H9 (cell line): ENCODE results near the gene GRIP1. TPM values are rescaled to one million over a fixed set of nuclear protein-coding genes. Genes with fewer than 3 reads are reported as not detected.

Source experiments
- DNase-seq: peaks from one replicate; pipeline ENCODE4 v3.0.0-alpha.2; 2017
- H2AFZ ChIP-seq: one replicate; pipeline ENCODE4 v1.6.1; 2013; ENCODE audit warnings: mild to moderate bottlenecking, low read length, control low read depth, moderate library complexity
- H2AK5ac ChIP-seq: 2 replicates; pipeline ENCODE4 v1.6.1; 2013; ENCODE audit warnings: low read length, control low read depth, mixed read lengths; ENCODE audit not compliant: insufficient read length
- H2BK120ac ChIP-seq: one replicate; pipeline ENCODE4 v1.6.1; 2013; ENCODE audit warnings: low read depth, mild to moderate bottlenecking, low read length, control low read depth, inconsistent platforms; ENCODE audit not compliant: poor library complexity, severe bottlenecking
- H2BK12ac ChIP-seq: 2 replicates; pipeline ENCODE4 v1.6.1; 2013; ENCODE audit warnings: low read length, control low read depth, mixed read lengths, low read depth; ENCODE audit not compliant: insufficient read length
- H2BK15ac ChIP-seq: 2 replicates; pipeline ENCODE4 v1.6.1; 2013; ENCODE audit warnings: low read depth, low read length, control low read depth
- H2BK20ac ChIP-seq: one replicate; pipeline ENCODE4 v1.6.1; 2013; ENCODE audit warnings: low read depth, mild to moderate bottlenecking, low read length, control low read depth, inconsistent platforms; ENCODE audit not compliant: poor library complexity, severe bottlenecking
- H2BK5ac ChIP-seq: 2 replicates; pipeline ENCODE4 v1.6.1; 2013; ENCODE audit warnings: low read length, control low read depth, mixed read lengths; ENCODE audit not compliant: insufficient read length
- H3K14ac ChIP-seq: 2 replicates; pipeline ENCODE4 v1.6.1; 2013; ENCODE audit warnings: low read length, control low read depth; ENCODE audit not compliant: insufficient read depth
- H3K18ac ChIP-seq: 2 replicates; pipeline ENCODE4 v1.6.1; 2013; ENCODE audit warnings: low read depth, mild to moderate bottlenecking, mixed read lengths, low read length, control low read depth; ENCODE audit not compliant: insufficient read length
- H3K23ac ChIP-seq: 2 replicates; pipeline ENCODE4 v1.6.1; 2013; ENCODE audit warnings: low read length, control low read depth, mixed read lengths, low read depth; ENCODE audit not compliant: insufficient read length
- H3K23me2 ChIP-seq: 2 replicates; pipeline ENCODE4 v1.6.1; 2013; ENCODE audit warnings: low read depth, mild to moderate bottlenecking, mixed read lengths, low read length, control low read depth; ENCODE audit not compliant: insufficient read length, poor library complexity, severe bottlenecking
- H3K27ac ChIP-seq: 2 replicates; pipeline ENCODE4 v1.5.1; 2013; ENCODE audit warnings: low read length, control low read depth, mixed read lengths, low read depth; ENCODE audit not compliant: insufficient read length
- H3K27me3 ChIP-seq: 2 replicates; pipeline ENCODE4 v1.6.1; 2013; ENCODE audit warnings: low read length, control low read depth, inconsistent platforms; ENCODE audit not compliant: insufficient read depth
- H3K4ac ChIP-seq: 2 replicates; pipeline ENCODE4 v1.6.1; 2013; ENCODE audit warnings: low read depth, mild to moderate bottlenecking, control low read depth, inconsistent platforms, low read length, moderate library complexity
- H3K4me1 ChIP-seq: 2 replicates; pipeline ENCODE4 v1.6.1; 2013; ENCODE audit warnings: low read length, control low read depth, inconsistent platforms; ENCODE audit not compliant: insufficient read depth
- H3K4me2 ChIP-seq: 2 replicates; pipeline ENCODE4 v1.6.1; 2013; ENCODE audit warnings: low read length, control low read depth, mixed read lengths; ENCODE audit not compliant: insufficient read length, insufficient read depth
- H3K56ac ChIP-seq: 2 replicates; pipeline ENCODE4 v1.6.1; 2013; ENCODE audit warnings: low read depth, mild to moderate bottlenecking, mixed read lengths, low read length, control low read depth; ENCODE audit not compliant: insufficient read length
- H3K79me1 ChIP-seq: 2 replicates; pipeline ENCODE4 v1.6.1; 2013; ENCODE audit warnings: low read depth, mild to moderate bottlenecking, moderate library complexity, low read length, control low read depth, inconsistent platforms; ENCODE audit not compliant: insufficient read depth, poor library complexity, severe bottlenecking
- H3K79me2 ChIP-seq: 2 replicates; pipeline ENCODE4 v1.6.1; 2013; ENCODE audit warnings: low read length, control low read depth, inconsistent platforms; ENCODE audit not compliant: insufficient read depth
- H3K9ac ChIP-seq: 2 replicates; pipeline ENCODE4 v1.6.1; 2013; ENCODE audit warnings: low read length, control low read depth, mixed read lengths; ENCODE audit not compliant: insufficient read length; ENCODE audit errors: extremely low read depth
- H3K9me3 ChIP-seq: one replicate; pipeline ENCODE4 v1.6.1; 2013; ENCODE audit warnings: low read depth, low read length, inconsistent platforms; ENCODE audit not compliant: control insufficient read depth
- H3T11ph ChIP-seq: one replicate; pipeline ENCODE4 v1.6.1; 2013; ENCODE audit warnings: mild to moderate bottlenecking, low read length, control low read depth, inconsistent platforms
- H4K20me1 ChIP-seq: one replicate; pipeline ENCODE4 v1.6.1; 2013; ENCODE audit not compliant: control insufficient read depth, insufficient read length, insufficient read depth
- H4K5ac ChIP-seq: 2 replicates; pipeline ENCODE4 v1.6.1; 2013; ENCODE audit warnings: low read depth, mild to moderate bottlenecking, mixed read lengths, low read length, control low read depth; ENCODE audit not compliant: insufficient read length
- H4K8ac ChIP-seq: replicated peaks from 2 replicates; pipeline ENCODE4 v1.6.1; 2013; ENCODE audit warnings: low read length, control low read depth, mixed read lengths, low read depth; ENCODE audit not compliant: insufficient read length
- H4K91ac ChIP-seq: 2 replicates; pipeline ENCODE4 v1.6.1; 2013; ENCODE audit warnings: low read depth, mild to moderate bottlenecking, moderate library complexity, mixed read lengths, low read length, control low read depth; ENCODE audit not compliant: insufficient read length
- H3K27ac Mint-ChIP-seq, 3 experiments: 2 replicates in 2 of 3; 3 replicates in 1 of 3; pipeline ENCODE4 v1.8.0; 2020 to 2021; ENCODE audit warnings: mixed read lengths in 3 of 3, mild to moderate bottlenecking in 1 of 3, moderate library complexity in 1 of 3
- H3K27me3 Mint-ChIP-seq: 2 replicates; pipeline ENCODE4 v1.8.0; 2021; ENCODE audit warnings: low read depth, mild to moderate bottlenecking, moderate library complexity, mixed read lengths
- H3K36me3 Mint-ChIP-seq, 3 experiments: 2 replicates in 2 of 3; 3 replicates in 1 of 3; pipeline ENCODE4 v1.8.0; 2020 to 2021; ENCODE audit warnings: low read depth in 3 of 3, mixed read lengths in 3 of 3; ENCODE audit not compliant: insufficient read depth in 1 of 3
- H3K4me1 Mint-ChIP-seq, 2 experiments: 2 replicates each; pipeline ENCODE4 v1.8.0; 2020; ENCODE audit warnings: mixed read lengths in 2 of 2
- H3K4me3 Mint-ChIP-seq, 2 experiments: 2 replicates in 1 of 2; 3 replicates in 1 of 2; pipeline ENCODE4 v1.8.0; 2020 to 2021; ENCODE audit warnings: mild to moderate bottlenecking in 2 of 2, mixed read lengths in 2 of 2, moderate library complexity in 1 of 2
- H3K9me3 Mint-ChIP-seq, 2 experiments: 2 replicates in 1 of 2; 3 replicates in 1 of 2; pipeline ENCODE4 v1.8.0; 2020; ENCODE audit warnings: mild to moderate bottlenecking in 2 of 2, mixed read lengths in 2 of 2, moderate library complexity in 1 of 2
- WGBS: extraction: QIAGEN DNeasy Blood & Tissue Kit; methylation state at CpG from one replicate; pipeline ENCODE4 v1.1.7; 2013; ENCODE audit warnings: missing lambda C conversion rate, low lambda C conversion rate, mixed read lengths; ENCODE audit not compliant: insufficient read length; ENCODE audit errors: extremely low coverage; 5-methylcytosine and 5-hydroxymethylcytosine counted together
- total RNA-seq: library from RNA; stranded (reverse); gene quantifications from 2 replicates; pipeline ENCODE4 v1.2.1, GENCODE V29; 2021
- TF ChIP-seq, protein P1 (sequence below): fragments of 200-600 bp; sonication (generic); conservative IDR thresholded peaks from 3 replicates; pipeline ENCODE4 v1.8.0; 2021; ENCODE audit warnings: antibody characterized with exemption, mild to moderate bottlenecking

The GRIP1 gene
- total RNA-seq, 1 experiment from 2014 or later, result 19.5 TPM

DNA sequence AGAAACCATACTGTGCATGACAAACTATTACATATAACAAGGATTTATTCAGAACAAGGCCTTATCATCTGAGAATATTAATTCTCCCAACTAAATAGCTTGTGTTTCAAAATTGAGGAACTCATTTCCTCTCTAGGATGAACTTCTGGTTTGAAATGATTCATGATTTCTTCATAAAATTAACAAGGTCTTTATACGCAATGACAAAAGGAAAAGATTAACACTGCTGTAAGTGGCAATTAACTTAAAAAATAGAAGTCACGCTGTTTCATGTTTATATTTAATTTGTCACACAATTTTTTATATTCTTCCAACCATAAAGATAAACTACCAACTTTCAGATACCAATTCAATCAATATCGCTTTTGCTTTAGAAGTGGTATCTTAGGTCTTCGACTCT is 80.8 kb downstream of the GRIP1 start:
- Histone ChIP-seq H4K20me1 (no peaks in the 10 kb centered on the region), H3K9ac (no peak overlapping the region), H3K9me3 (no peaks in the 10 kb centered on the region), H3K4me2 (no peak overlapping the region), H3K27ac (no peak overlapping the region), H3T11ph (no peak overlapping the region), H3K4ac (no peak overlapping the region), H2BK20ac (no peak overlapping the region), H2AK5ac (no peak overlapping the region), H4K8ac (no peak overlapping the region), H2AFZ (no peak overlapping the region), H2BK120ac (no peak overlapping the region), H3K23ac (no peak overlapping the region), H3K27me3 (no peaks in the 10 kb centered on the region), H4K5ac (no peak overlapping the region), H4K91ac (no peak overlapping the region), H2BK12ac (no peak overlapping the region), H2BK15ac (no peak overlapping the region), H3K14ac (no peak overlapping the region), H3K79me2 (no peaks in the 10 kb centered on the region), H2BK5ac (no peak overlapping the region), H3K79me1 (no peaks in the 10 kb centered on the region), H3K56ac (no peak overlapping the region), H3K23me2 (no peaks in the 10 kb centered on the region), H3K4me1 (peaks cover 4% of the 10 kb centered on the region), H3K18ac (no peak overlapping the region)
- no CpG with 5 or more reads among the region's 4 CpGs for WGBS
- Mint-ChIP-seq H3K4me1 (peaks cover 34% of the 10 kb centered on the region in 2 experiments), H3K27ac (no peak overlapping the region), H3K27me3 (no peaks in the 10 kb centered on the region), H3K36me3 (no peaks in the 10 kb centered on the region; a peak in 1 of 7 replicates), H3K4me3 (no peak overlapping the region), H3K9me3 (no peaks in the 10 kb centered on the region)
- DNase-seq, result no peak
- TF ChIP-seq, protein P1, sequence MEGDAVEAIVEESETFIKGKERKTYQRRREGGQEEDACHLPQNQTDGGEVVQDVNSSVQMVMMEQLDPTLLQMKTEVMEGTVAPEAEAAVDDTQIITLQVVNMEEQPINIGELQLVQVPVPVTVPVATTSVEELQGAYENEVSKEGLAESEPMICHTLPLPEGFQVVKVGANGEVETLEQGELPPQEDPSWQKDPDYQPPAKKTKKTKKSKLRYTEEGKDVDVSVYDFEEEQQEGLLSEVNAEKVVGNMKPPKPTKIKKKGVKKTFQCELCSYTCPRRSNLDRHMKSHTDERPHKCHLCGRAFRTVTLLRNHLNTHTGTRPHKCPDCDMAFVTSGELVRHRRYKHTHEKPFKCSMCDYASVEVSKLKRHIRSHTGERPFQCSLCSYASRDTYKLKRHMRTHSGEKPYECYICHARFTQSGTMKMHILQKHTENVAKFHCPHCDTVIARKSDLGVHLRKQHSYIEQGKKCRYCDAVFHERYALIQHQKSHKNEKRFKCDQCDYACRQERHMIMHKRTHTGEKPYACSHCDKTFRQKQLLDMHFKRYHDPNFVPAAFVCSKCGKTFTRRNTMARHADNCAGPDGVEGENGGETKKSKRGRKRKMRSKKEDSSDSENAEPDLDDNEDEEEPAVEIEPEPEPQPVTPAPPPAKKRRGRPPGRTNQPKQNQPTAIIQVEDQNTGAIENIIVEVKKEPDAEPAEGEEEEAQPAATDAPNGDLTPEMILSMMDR, result no peak
